Stomach (tissue), 9 donors: ENCODE results near the gene TMEM151B. TPM values are rescaled to one million over a fixed set of nuclear protein-coding genes. Genes with fewer than 3 reads are reported as not detected.

ENCODE experiments used
- DNase-seq, 2 donors: peaks; one replicate each; pipeline versions ENCODE4 v3.0.0 to v3.0.0-alpha.2; 2013 to 2019
- H3K27ac ChIP-seq, 5 donors: fragments of 200-600 bp in 4 of 5; sonication (generic) in 4 of 5; one replicate each; pipeline ENCODE4 v1.5.1; 2013 to 2019; ENCODE audit warnings: mild to moderate bottlenecking in 1 of 5, moderate library complexity in 1 of 5
- H3K27me3 ChIP-seq, 3 donors: fragments of 200-600 bp; sonication (generic); one replicate each; pipeline ENCODE4 v1.5.1; 2017 to 2019; ENCODE audit warnings: mixed run types in 1 of 3
- H3K36me3 ChIP-seq, 4 donors: fragments of 200-600 bp; sonication (generic); 1 replicate in 3 of 4; 2 replicates in 1 of 4; pipeline ENCODE4 v1.5.1; 2016 to 2019
- H3K4me1 ChIP-seq, 4 donors: fragments of 200-600 bp; sonication (generic); one replicate each; pipeline ENCODE4 v1.5.1; 2016 to 2019
- H3K4me3 ChIP-seq, 4 donors: fragments of 200-600 bp; sonication (generic) in 3 of 4; one replicate each; pipeline ENCODE4 v1.5.1; 2016 to 2019; ENCODE audit warnings: mild to moderate bottlenecking in 1 of 4
- H3K9me3 ChIP-seq, 4 donors: fragments of 200-600 bp; sonication (generic); one replicate each; pipeline ENCODE4 v1.5.1; 2016 to 2019
- EP300 ChIP-seq: sonication (generic); formaldehyde crosslinking; IDR thresholded peaks from one replicate; pipeline ENCODE4 v1.6.1; 2017; ENCODE audit warnings: antibody characterized with exemption
- POLR2A ChIP-seq, 4 donors: fragments of 450-650 bp; IDR thresholded peaks; one replicate each; pipeline ENCODE4 v1.6.1; 2016; ENCODE audit warnings: antibody characterized with exemption in 4 of 4, control low read depth in 2 of 4, mild to moderate bottlenecking in 1 of 4, moderate library complexity in 1 of 4
- POLR2AphosphoS5 ChIP-seq, 3 donors: sonication (generic); formaldehyde crosslinking; IDR thresholded peaks; one replicate each; pipeline ENCODE4 v1.6.1; 2016; ENCODE audit warnings: antibody characterized with exemption in 3 of 3
- WGBS, 5 donors: extraction: QIAGEN DNeasy Blood & Tissue Kit in 3 of 5; methylation state at CpG; one replicate each; pipeline versions ENCODE4 v1.1.5 to v1.1.7; 2013 to 2018; 5-methylcytosine and 5-hydroxymethylcytosine counted together
- intact Hi-C: fragments of 100-400 bp; cut with DNase I; formaldehyde crosslinking; loops from one replicate; pipeline ENCODE4 v1.15.1; 2023; ENCODE audit warnings: low total_unique reads
- polyA plus RNA-seq, 3 donors: library from polyadenylated mRNA; stranded (reverse); fragments of 200-250 nt; gene quantifications; one replicate each; pipeline ENCODE4 v1.2.3, GENCODE V29; 2013
- total RNA-seq, 5 donors: library from RNA; depleted of rRNA; stranded (reverse); fragments of >200 nt; gene quantifications; one replicate each; pipeline versions ENCODE4 v1.1.0 to v1.2.3, GENCODE V29; 2014 to 2016
- TF ChIP-seq, protein P1 (sequence below), 7 experiments: fragments of 450-650 bp in 4 of 7; fragments of 200-600 bp in 3 of 7; sonication (generic) in 3 of 7; IDR thresholded peaks; one replicate each; pipeline ENCODE4 v1.5.1; 2016 to 2019; ENCODE audit warnings: antibody characterized with exemption in 7 of 7, control low read depth in 2 of 7, mild to moderate bottlenecking in 1 of 7
- donor health status: healthy with polysubstance abuse.
- donor health status: Bipolar disorder and iron deficiency.
- donor health status: healthy.

The TMEM151B gene
- total and polyA plus RNA-seq, 8 donors: 0.12 to 0.29 (median 0.23) TPM; not detected in 4

DNA sequence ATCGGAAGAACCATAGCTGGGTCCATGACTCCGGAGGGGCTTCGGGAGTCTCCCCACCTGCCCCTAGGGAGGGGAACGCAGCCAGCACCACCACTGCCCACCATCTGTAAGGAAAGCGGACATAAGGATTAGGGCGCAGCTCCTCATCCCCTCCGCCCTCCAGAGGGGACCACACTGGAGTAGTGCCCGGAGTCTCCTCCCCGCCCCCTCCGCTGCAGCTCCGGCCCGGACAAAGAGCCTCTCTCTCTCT, 13.6 kb upstream of the TMEM151B start:
- Histone ChIP-seq H3K27ac (peak overlapping the region; percentile 94 to 97 (median 95)), H3K9me3 (no peaks in the 10 kb centered on the region), H3K27me3 (no peaks in the 10 kb centered on the region), H3K4me1 (peaks cover 33 to 65% (median 54%) of the 10 kb centered on the region in 4 donors), H3K4me3 (peak overlapping the region; percentile 82 to 96 (median 92)), H3K36me3 (peaks cover 54 to 75% (median 65%) of the 10 kb centered on the region in 4 donors)
- TF ChIP-seq POLR2AphosphoS5 (IDR thresholded peaks at IDR 0.05) (no peak), POLR2A (IDR thresholded peaks at IDR 0.05) (no peak), EP300 (no peak)
- TF ChIP-seq, protein P1, sequence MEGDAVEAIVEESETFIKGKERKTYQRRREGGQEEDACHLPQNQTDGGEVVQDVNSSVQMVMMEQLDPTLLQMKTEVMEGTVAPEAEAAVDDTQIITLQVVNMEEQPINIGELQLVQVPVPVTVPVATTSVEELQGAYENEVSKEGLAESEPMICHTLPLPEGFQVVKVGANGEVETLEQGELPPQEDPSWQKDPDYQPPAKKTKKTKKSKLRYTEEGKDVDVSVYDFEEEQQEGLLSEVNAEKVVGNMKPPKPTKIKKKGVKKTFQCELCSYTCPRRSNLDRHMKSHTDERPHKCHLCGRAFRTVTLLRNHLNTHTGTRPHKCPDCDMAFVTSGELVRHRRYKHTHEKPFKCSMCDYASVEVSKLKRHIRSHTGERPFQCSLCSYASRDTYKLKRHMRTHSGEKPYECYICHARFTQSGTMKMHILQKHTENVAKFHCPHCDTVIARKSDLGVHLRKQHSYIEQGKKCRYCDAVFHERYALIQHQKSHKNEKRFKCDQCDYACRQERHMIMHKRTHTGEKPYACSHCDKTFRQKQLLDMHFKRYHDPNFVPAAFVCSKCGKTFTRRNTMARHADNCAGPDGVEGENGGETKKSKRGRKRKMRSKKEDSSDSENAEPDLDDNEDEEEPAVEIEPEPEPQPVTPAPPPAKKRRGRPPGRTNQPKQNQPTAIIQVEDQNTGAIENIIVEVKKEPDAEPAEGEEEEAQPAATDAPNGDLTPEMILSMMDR (IDR thresholded peaks at IDR 0.05): no peak
- no peak for DNase-seq
- WGBS, 5 donors: 0 to 1% (median 0%) methylated on average over 4 to 12 of the region's 12 CpGs
- intact Hi-C loops: no loop called here

DNA sequence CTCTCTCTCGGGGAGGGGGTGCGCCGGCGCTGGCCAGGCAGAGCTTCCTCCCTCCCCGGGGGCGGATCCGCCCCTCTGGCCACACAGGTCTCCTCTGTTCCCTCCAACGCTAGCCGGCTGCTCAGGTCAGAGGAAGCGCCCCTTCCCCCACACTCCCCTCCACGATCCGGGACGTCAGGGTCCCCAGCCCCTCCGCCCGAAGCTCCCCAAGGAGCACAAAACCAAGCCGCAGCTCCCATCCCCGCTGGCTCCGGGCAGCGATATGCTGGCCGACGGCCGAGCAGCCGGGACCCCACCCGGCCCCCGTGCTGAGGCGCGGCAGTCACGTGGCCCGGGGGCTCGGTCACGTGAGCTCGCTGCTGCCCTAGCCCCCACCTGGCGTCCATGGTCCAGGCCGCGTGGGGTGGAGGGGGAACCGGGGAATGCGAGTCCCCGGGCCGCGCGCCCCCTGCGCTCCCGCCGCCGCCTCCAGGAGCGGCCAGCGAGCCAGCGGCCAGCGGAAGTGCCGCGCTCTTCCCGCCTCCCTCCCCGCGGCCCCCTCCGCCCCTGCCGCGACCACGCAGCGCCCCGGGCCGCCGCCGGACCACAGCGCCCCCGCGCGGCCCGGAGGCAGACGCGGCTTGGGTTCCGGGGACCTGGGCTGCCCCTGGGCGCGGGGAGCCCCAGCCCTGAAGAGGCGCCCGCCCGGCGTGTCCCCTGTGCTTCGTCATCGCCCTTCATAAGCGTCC, 13.1 kb upstream of the TMEM151B start, which contains the start of gene SLC35B2:
Gene SLC35B2 (minus strand): TSS at position 504 of the 728 bp plus-strand sequence. CDS start 118 bp downstream, at position 386.
- Histone ChIP-seq H3K27me3 (no peaks in the 10 kb centered on the region), H3K4me3 (peak within 1 kb of the TSS; percentile 82 to 96 (median 92)), H3K27ac (peak within 1 kb of the TSS; percentile 94 to 97 (median 95)), H3K4me1 (peaks cover 32 to 65% (median 56%) of the 10 kb centered on the region in 4 donors), H3K9me3 (no peaks in the 10 kb centered on the region), H3K36me3 (peaks cover 49 to 75% (median 61%) of the 10 kb centered on the region in 4 donors)
- WGBS, 5 donors: 0 to 1% (median 1%) methylated on average over 13 to 80 of the region's 80 CpGs
- TF ChIP-seq POLR2A (IDR thresholded peaks at IDR 0.05) (no peak), EP300 (no peak), POLR2AphosphoS5 (IDR thresholded peaks at IDR 0.05) (peak; percentile 15 to 63 (median 51))
- TF ChIP-seq, protein P1 (IDR thresholded peaks at IDR 0.05): peak in 4 of 7 experiments; percentile 25 to 92 (median 73)
- DNase-seq: peak; percentile 68 to 92
- intact Hi-C loops: no loop called here

DNA sequence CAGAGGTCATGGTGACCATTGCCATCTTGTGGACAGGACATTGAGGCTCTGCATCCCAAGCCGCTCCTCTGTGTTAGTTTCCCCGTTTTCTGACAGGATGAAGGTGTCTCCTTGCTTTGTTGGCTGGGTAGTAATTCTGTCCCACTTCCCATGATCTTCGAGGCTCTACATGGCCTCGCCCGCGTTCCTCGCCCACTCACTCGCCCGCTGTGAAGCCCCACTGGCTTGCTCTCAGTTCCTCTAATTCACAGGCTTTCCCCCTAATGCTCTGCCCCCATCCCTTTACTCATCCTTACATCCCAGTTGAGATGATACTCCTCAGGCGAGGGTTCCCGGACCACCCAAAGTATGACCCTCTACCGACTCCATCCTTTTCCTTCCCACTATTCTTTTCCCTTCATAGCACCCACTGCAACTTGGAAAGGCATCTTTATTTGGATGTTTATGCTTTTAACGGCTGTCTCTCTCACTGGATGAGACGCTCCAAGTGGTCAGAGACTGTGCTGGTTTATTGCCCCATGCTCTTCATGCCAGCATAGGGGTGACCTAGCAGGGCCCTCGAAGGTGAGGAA, 12.4 kb upstream of the TMEM151B start:
- DNase-seq: no peak
- WGBS, 5 donors: 25 to 31% (median 28%) methylated on average over 14 to 15 of the region's 15 CpGs
- intact Hi-C loops: no loop called here

DNA sequence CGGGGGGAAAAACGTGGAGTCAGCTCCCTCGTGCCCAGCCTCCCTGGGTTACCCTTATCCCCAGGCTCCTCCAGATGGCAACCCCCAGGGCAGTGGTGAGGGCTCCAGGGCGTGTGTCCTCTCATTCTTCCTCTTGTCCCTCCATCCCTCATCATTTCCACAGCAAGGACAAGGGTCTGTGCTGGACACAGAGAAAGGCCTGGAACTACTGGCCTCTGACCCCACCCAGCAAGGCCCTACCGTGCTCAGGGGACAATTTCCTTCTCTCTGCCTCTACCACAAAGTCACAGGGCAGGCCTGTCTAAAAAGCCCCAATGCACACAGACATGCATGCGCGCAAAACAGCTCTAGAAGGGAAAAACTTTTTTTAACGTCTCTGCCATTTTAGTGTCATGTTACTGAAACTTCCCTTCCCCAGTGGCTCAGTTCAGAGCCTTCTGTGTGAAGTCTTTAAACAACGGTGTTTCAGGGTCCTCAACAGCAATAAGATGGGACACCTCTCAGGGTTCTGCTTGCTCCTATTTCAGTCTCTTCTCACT, 11.9 kb upstream of the TMEM151B start:
- H3K4me3 ChIP-seq: no peak overlapping the region
- peaks cover 43 to 65% (median 56%) of the 10 kb centered on the region in 4 donors for H3K4me1 ChIP-seq
- H3K27me3 ChIP-seq: no peaks in the 10 kb centered on the region
- WGBS, 5 donors: 82 to 88% (median 85%) methylated on average over 8 to 9 of the region's 9 CpGs
- intact Hi-C loops: no loop called here
- peak overlapping the region in 4 of 5 donors; percentile 94 to 97 (median 95) for H3K27ac ChIP-seq
- no peaks in the 10 kb centered on the region for H3K9me3 ChIP-seq
- TF ChIP-seq, protein P1 (IDR thresholded peaks at IDR 0.05): no peak
- no peak for TF ChIP-seq POLR2AphosphoS5 (IDR thresholded peaks at IDR 0.05)
- no peak for TF ChIP-seq POLR2A (IDR thresholded peaks at IDR 0.05)
- TF ChIP-seq EP300: no peak
- no peak for DNase-seq
- peaks cover 37 to 64% (median 49%) of the 10 kb centered on the region in 4 donors for H3K36me3 ChIP-seq

More for the DNA sequence above, 12.4 kb upstream of the TMEM151B start:
- peaks cover 38 to 65% (median 56%) of the 10 kb centered on the region in 4 donors for H3K4me1 ChIP-seq
- H3K4me3 ChIP-seq: peak overlapping the region; percentile 82 to 96 (median 92)
- H3K27ac ChIP-seq: peak overlapping the region; percentile 94 to 97 (median 95)
- TF ChIP-seq POLR2A (IDR thresholded peaks at IDR 0.05) (no peak), POLR2AphosphoS5 (IDR thresholded peaks at IDR 0.05) (no peak), EP300 (no peak)
- TF ChIP-seq, protein P1 (IDR thresholded peaks at IDR 0.05): peak in 4 of 7 experiments; percentile 4 to 15 (median 9)
- no peaks in the 10 kb centered on the region for H3K9me3 ChIP-seq
- H3K27me3 ChIP-seq: no peaks in the 10 kb centered on the region
- peaks cover 43 to 70% (median 54%) of the 10 kb centered on the region in 4 donors for H3K36me3 ChIP-seq
